Measurements from ENCODE around the gene APC2.

GRCh38 chr19:1411255-1412191, 38.4 kb upstream of the APC2 start:
- TF ChIP-seq CTCF (IDR thresholded peaks at IDR 0.05; ENCODE audit: low read depth, low read length, poor library complexity, severe bottlenecking): no peak
- no peak for TF ChIP-seq EZH2phosphoT487 (IDR thresholded peaks at IDR 0.05; ENCODE audit: borderline replicate concordance, low read length)

All from DOHH2 (cell line).